ENCODE data around the gene SLC37A4. TPM values are rescaled to one million over a fixed set of nuclear protein-coding genes. Genes with fewer than 3 reads are reported as not detected.

Gene SLC37A4
- total and polyA plus RNA-seq, 2 of the 13 experiments (the other 11 are each of a cell fraction or from before 2014, with no cell fraction given), result 43.0 to 56.1 TPM

- TF ChIP-seq ZNF281 (CRISPR knock-in tag; IDR thresholded peaks at IDR 0.05; ENCODE audit: borderline replicate concordance) (no peak), NONO (IDR thresholded peaks at IDR 0.05) (no peak), NONO (CRISPR knock-in tag; conservative IDR thresholded peaks at IDR 0.05) (peak; percentile 75; the same call in 1 of the 2 replicates), ZBTB33 (CRISPR knock-in tag; IDR thresholded peaks at IDR 0.05) (peak; percentile 50; the same call in 1 of the 2 replicates), EEA1 (CRISPR knock-in tag; IDR thresholded peaks at IDR 0.05; ENCODE audit: borderline replicate concordance) (no peak), ZFAT (CRISPR knock-in tag; conservative IDR thresholded peaks at IDR 0.05) (no peak), ZSCAN20 (CRISPR knock-in tag; IDR thresholded peaks at IDR 0.05; ENCODE audit: borderline replicate concordance) (no peak), RAD51 (IDR thresholded peaks at IDR 0.05; ENCODE audit: borderline replicate concordance) (no peak), HDAC2 (CRISPR knock-in tag; IDR thresholded peaks at IDR 0.05) (peak; percentile 82), MED13 (CRISPR knock-in tag; IDR thresholded peaks at IDR 0.05) (no peak), CTCF (CRISPR knock-in tag; IDR thresholded peaks at IDR 0.05) (peak; percentile 51; the same call in 1 of the 2 replicates), ZNF670 (CRISPR knock-in tag; IDR thresholded peaks at IDR 0.05; ENCODE audit: borderline replicate concordance) (no peak), MTA3 (CRISPR knock-in tag; IDR thresholded peaks at IDR 0.05) (no peak), YY1 (IDR thresholded peaks at IDR 0.05; ENCODE audit: insufficient read depth, insufficient replicate concordance, low read depth, low read length) (peak; percentile 61), ZNF143 (CRISPR knock-in tag; IDR thresholded peaks at IDR 0.05) (no peak), GLMP (CRISPR knock-in tag; IDR thresholded peaks at IDR 0.05; ENCODE audit: borderline replicate concordance) (no peak), FOXP1 (IDR thresholded peaks at IDR 0.05) (no peak), FOXP1 (CRISPR knock-in tag; IDR thresholded peaks at IDR 0.05) (peak; percentile 8; the same call in 1 of the 2 replicates), ZNF570 (CRISPR knock-in tag; IDR thresholded peaks at IDR 0.05; ENCODE audit: borderline replicate concordance) (no peak), ZNF891 (CRISPR knock-in tag; IDR thresholded peaks at IDR 0.05) (no peak), RFX5 (IDR thresholded peaks at IDR 0.05; ENCODE audit: low read depth, low read length) (no peak), ZNF564 (CRISPR knock-in tag; IDR thresholded peaks at IDR 0.05) (peak; percentile 76; the same call in 1 of the 2 replicates), CBFB (CRISPR knock-in tag; IDR thresholded peaks at IDR 0.05) (no peak), ARID2 (CRISPR knock-in tag; IDR thresholded peaks at IDR 0.05; ENCODE audit: borderline replicate concordance) (0 out of 2 replicates have a peak, but pooled peaks have one; percentile 21)
Measured at GRCh38 chr11:119057000-119057769, 26.5 kb upstream of the SLC37A4 start, which contains the start of gene HYOU1 (continued).

Data from HepG2 (cell line).